GM13977 (cell line): ENCODE results near the gene CCNJL.

Source experiments
- DNase-seq: peaks from one replicate; pipeline ENCODE4 v3.0.0; 2012; ENCODE audit warnings: low spot score
- CTCF ChIP-seq: IDR thresholded peaks from 2 replicates; pipeline ENCODE4 v1.5.1; 2012; ENCODE audit warnings: mild to moderate bottlenecking, control low read depth; ENCODE audit not compliant: insufficient read depth; ENCODE audit errors: extremely low read depth, missing control alignments
- in situ Hi-C: fragments of 300-500 bp; cut with MboI; formaldehyde crosslinking; loops from one replicate; pipeline ENCODE4 v1.12.0; 2022; ENCODE audit warnings: low sequenced_read_pairs, low pct_unique_long_range_greater_than_20kb, mixed read lengths, inconsistent platforms; ENCODE audit not compliant: unreplicated experiment

The CCNJL gene

GRCh38 chr5:160290751-160291150, 21.6 kb downstream of the CCNJL start:
- in situ Hi-C loops: no loop called here
- DNase-seq: no peak
- TF ChIP-seq CTCF: no peak

GRCh38 chr5:160289721-160290120, 22.6 kb downstream of the CCNJL start:
- in situ Hi-C loops: no loop called here
- DNase-seq: no peak
- no peak for TF ChIP-seq CTCF

- TF ChIP-seq CTCF: no peak
- in situ Hi-C loops: no loop called here
- no peak for DNase-seq
These were observed 23.1 kb downstream of the CCNJL start for GRCh38 chr5:160289356-160289651.

- DNase-seq: no peak
- in situ Hi-C loops: no loop called here
These were observed 24.8 kb downstream of the CCNJL start for GRCh38 chr5:160287378-160288051.

GRCh38 chr5:160286947-160287346, 25.4 kb downstream of the CCNJL start:
- in situ Hi-C loops: no loop called here
- TF ChIP-seq CTCF: no peak
- DNase-seq: no peak

More at GRCh38 chr5:160287378-160288051, 24.8 kb downstream of the CCNJL start:
- TF ChIP-seq CTCF: no peak

GRCh38 chr5:160285316-160285715, 27.0 kb downstream of the CCNJL start:
- in situ Hi-C loops: no loop called here
- DNase-seq: no peak

More at GRCh38 chr5:160285316-160285715, 27.0 kb downstream of the CCNJL start:
- no peak for TF ChIP-seq CTCF
